ENCODE measurements around the gene ETV1. TPM values are rescaled to one million over a fixed set of nuclear protein-coding genes. Genes with fewer than 3 reads are reported as not detected.

Gene ETV1
- total RNA-seq, 1 experiment from 2014 or later, result 23.3 TPM

- ATAC-seq (peak; percentile 92), DNase-seq (ENCODE audit: low read depth, low spot score) (peak; percentile 47)
- no peaks in the 10 kb centered on the region for H3K27me3 ChIP-seq (ENCODE audit: insufficient read depth, low read length)
- CTCF ChIA-PET, result interaction anchor here (1.1 kb wide), 1 partner anchor 27 kb away, joined by 3 read pairs; no protein-coding TSS in a partner anchor
- no peaks in the 10 kb centered on the region for H4K20me1 ChIP-seq (ENCODE audit: insufficient read depth)
- H3K79me2 ChIP-seq (ENCODE audit: insufficient read depth, low read length), result no peaks in the 10 kb centered on the region
- no peak overlapping the region for H3K9ac ChIP-seq (ENCODE audit: low read length)
- intact Hi-C loops (cut with micrococcal nuclease), result no loop called here
- POLR2A ChIA-PET, result no interaction called here
- peaks cover 5 to 15% of the 10 kb centered on the region in 2 experiments; a peak in 3 of 4 replicates for H3K4me1 ChIP-seq (ENCODE audit: control insufficient read depth in 1 of 2, insufficient read depth in 2 of 2, low read length in 2 of 2)
- H3K27ac ChIP-seq (ENCODE audit: low read depth, low read length), result peak overlapping the region; percentile 10; the same call in 1 of the 2 replicates
- H2AFZ ChIP-seq (ENCODE audit: low read depth, low read length, poor library complexity, severe bottlenecking), result peak overlapping the region; percentile 87
- RAD21 ChIA-PET (ENCODE audit: low non-redundant PET in 1 of 2, low total read pairs in 2 of 2, uncharacterized antibody in 2 of 2, unreplicated experiment in 2 of 2), result no interaction called here
- H3K4me3 ChIP-seq (replicated peaks in 1 of 2; ENCODE audit: low read depth in 1 of 2, low read length in 2 of 2), result no peak overlapping the region
- no peaks in the 10 kb centered on the region; the same call in 1 of the 2 replicates for H3K9me2 ChIP-seq (ENCODE audit: insufficient read depth)
- TF ChIP-seq JUND (IDR thresholded peaks at IDR 0.05) (peak; percentile 58), CEBPB (IDR thresholded peaks at IDR 0.05; ENCODE audit: low read depth) (0 out of 2 replicates have a peak, but pooled peaks have one; percentile 40), SP1 (IDR thresholded peaks at IDR 0.05; ENCODE audit: low read depth) (peak; percentile 42), FOSL1 (IDR thresholded peaks at IDR 0.05; ENCODE audit: low read depth) (peak; percentile 57), TCF7L2 (IDR thresholded peaks at IDR 0.05; ENCODE audit: borderline replicate concordance, extremely low read depth, insufficient read depth, insufficient read length) (peak; percentile 61), YY1 (IDR thresholded peaks at IDR 0.05; ENCODE audit: extremely low read depth, insufficient replicate concordance, low read depth, low read length) (no peak), CBX3 (IDR thresholded peaks at IDR 0.05; ENCODE audit: low read depth) (peak; percentile 21; the same call in 1 of the 2 replicates), MAX (IDR thresholded peaks at IDR 0.05) (no peak)
- no TSS peak for BruUV-seq (replicated peaks)
- H3K9me3 ChIP-seq (ENCODE audit: control insufficient read depth in 1 of 2, insufficient read depth in 1 of 2, low read depth in 1 of 2, low read length in 2 of 2), result no peaks in the 10 kb centered on the region
- H3K4me2 ChIP-seq (ENCODE audit: low read length), result peak overlapping the region; percentile 42
- no peaks in the 10 kb centered on the region for H3K36me3 ChIP-seq (ENCODE audit: control insufficient read depth in 1 of 2, insufficient read depth in 2 of 2, low read length in 2 of 2)
Observed at GRCh38 chr7:14021069-14021468, 31.6 kb upstream of the ETV1 start.

GRCh38 chr7:14020339-14020900 lies 31.0 kb upstream of the ETV1 start:
- ChIA-PET POLR2A (no interaction called here), CTCF (interaction anchor here (1.1 kb wide), 1 partner anchor 27 kb away, joined by 3 read pairs; no protein-coding TSS in a partner anchor), RAD21 (ENCODE audit: low non-redundant PET in 1 of 2, low total read pairs in 2 of 2, uncharacterized antibody in 2 of 2, unreplicated experiment in 2 of 2) (no interaction called here)
- no TSS peak for BruUV-seq (replicated peaks)
- Histone ChIP-seq H3K79me2 (ENCODE audit: insufficient read depth, low read length) (no peaks in the 10 kb centered on the region), H3K4me2 (ENCODE audit: low read length) (peak overlapping the region; percentile 42), H3K4me1 (ENCODE audit: control insufficient read depth in 1 of 2, insufficient read depth in 2 of 2, low read length in 2 of 2) (peaks cover 5 to 15% of the 10 kb centered on the region in 2 experiments; a peak in 3 of 4 replicates), H4K20me1 (ENCODE audit: insufficient read depth) (no peaks in the 10 kb centered on the region), H3K9me3 (ENCODE audit: control insufficient read depth in 1 of 2, insufficient read depth in 1 of 2, low read depth in 1 of 2, low read length in 2 of 2) (no peaks in the 10 kb centered on the region), H3K27ac (ENCODE audit: low read depth, low read length) (peak overlapping the region; percentile 10; the same call in 1 of the 2 replicates), H3K9me2 (ENCODE audit: insufficient read depth) (no peaks in the 10 kb centered on the region; the same call in 1 of the 2 replicates), H3K9ac (ENCODE audit: low read length) (no peak overlapping the region), H3K27me3 (ENCODE audit: insufficient read depth, low read length) (no peaks in the 10 kb centered on the region), H3K4me3 (replicated peaks in 1 of 2; ENCODE audit: low read depth in 1 of 2, low read length in 2 of 2) (no peak overlapping the region), H2AFZ (ENCODE audit: low read depth, low read length, poor library complexity, severe bottlenecking) (peak overlapping the region; percentile 87), H3K36me3 (ENCODE audit: control insufficient read depth in 1 of 2, insufficient read depth in 2 of 2, low read length in 2 of 2) (no peaks in the 10 kb centered on the region)
- intact Hi-C loops (cut with micrococcal nuclease), result no loop called here
- DNase-seq (ENCODE audit: low read depth, low spot score) (no peak), ATAC-seq (peak; percentile 52)
- TF ChIP-seq POLR2A (IDR thresholded peaks at IDR 0.05; ENCODE audit: borderline replicate concordance, extremely low read depth, insufficient read depth, insufficient read length) (no peak), CTCF (IDR thresholded peaks at IDR 0.05 in 2 of 3, conservative IDR thresholded peaks at IDR 0.05 in 1 of 3; ENCODE audit: borderline replicate concordance in 1 of 3, insufficient read depth in 1 of 3, low read depth in 2 of 3, low read length in 2 of 3) (no peak), JUND (IDR thresholded peaks at IDR 0.05) (no peak), SRF (IDR thresholded peaks at IDR 0.05; ENCODE audit: low read depth) (no peak), EZH2 (IDR thresholded peaks at IDR 0.05) (no peak), YY1 (IDR thresholded peaks at IDR 0.05; ENCODE audit: extremely low read depth, insufficient replicate concordance, low read depth, low read length) (no peak), ZBTB33 (IDR thresholded peaks at IDR 0.05; ENCODE audit: extremely low read depth, insufficient replicate concordance, low read length) (no peak), EGR1 (IDR thresholded peaks at IDR 0.05; ENCODE audit: low read depth) (no peak), SIN3A (IDR thresholded peaks at IDR 0.05; ENCODE audit: low read depth) (no peak), RAD21 (IDR thresholded peaks at IDR 0.05; ENCODE audit: low read depth) (no peak), ATF3 (IDR thresholded peaks at IDR 0.05) (no peak)
